ENCODE data around the gene CA5A.
"Not testable (repeated sequence)": the region's sequence is repeated elsewhere in the genome, so short reads cannot be mapped to it uniquely, and the experiment has no call there.

Gene CA5A

GRCh38 chr16:87897521-87898505 lies 38.5 kb downstream of the CA5A start:
- no peak for FAIRE-seq

GRCh38 chr16:87896924-87897520 lies 39.3 kb downstream of the CA5A start:
- not testable (repeated sequence) for FAIRE-seq; DNase-seq (ENCODE audit: insufficient read length, low spot score)

More at GRCh38 chr16:87897521-87898505, 38.5 kb downstream of the CA5A start:
- DNase-seq (ENCODE audit: insufficient read length, low spot score) = no peak
- TF ChIP-seq, protein P1, sequence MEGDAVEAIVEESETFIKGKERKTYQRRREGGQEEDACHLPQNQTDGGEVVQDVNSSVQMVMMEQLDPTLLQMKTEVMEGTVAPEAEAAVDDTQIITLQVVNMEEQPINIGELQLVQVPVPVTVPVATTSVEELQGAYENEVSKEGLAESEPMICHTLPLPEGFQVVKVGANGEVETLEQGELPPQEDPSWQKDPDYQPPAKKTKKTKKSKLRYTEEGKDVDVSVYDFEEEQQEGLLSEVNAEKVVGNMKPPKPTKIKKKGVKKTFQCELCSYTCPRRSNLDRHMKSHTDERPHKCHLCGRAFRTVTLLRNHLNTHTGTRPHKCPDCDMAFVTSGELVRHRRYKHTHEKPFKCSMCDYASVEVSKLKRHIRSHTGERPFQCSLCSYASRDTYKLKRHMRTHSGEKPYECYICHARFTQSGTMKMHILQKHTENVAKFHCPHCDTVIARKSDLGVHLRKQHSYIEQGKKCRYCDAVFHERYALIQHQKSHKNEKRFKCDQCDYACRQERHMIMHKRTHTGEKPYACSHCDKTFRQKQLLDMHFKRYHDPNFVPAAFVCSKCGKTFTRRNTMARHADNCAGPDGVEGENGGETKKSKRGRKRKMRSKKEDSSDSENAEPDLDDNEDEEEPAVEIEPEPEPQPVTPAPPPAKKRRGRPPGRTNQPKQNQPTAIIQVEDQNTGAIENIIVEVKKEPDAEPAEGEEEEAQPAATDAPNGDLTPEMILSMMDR (IDR thresholded peaks at IDR 0.05; ENCODE audit: insufficient read depth, missing control alignments) = no peak

- DNase-seq (ENCODE audit: insufficient read length, low spot score); FAIRE-seq: not testable (repeated sequence)
Observed at GRCh38 chr16:87896176-87896890, 40.0 kb downstream of the CA5A start.

DNA sequence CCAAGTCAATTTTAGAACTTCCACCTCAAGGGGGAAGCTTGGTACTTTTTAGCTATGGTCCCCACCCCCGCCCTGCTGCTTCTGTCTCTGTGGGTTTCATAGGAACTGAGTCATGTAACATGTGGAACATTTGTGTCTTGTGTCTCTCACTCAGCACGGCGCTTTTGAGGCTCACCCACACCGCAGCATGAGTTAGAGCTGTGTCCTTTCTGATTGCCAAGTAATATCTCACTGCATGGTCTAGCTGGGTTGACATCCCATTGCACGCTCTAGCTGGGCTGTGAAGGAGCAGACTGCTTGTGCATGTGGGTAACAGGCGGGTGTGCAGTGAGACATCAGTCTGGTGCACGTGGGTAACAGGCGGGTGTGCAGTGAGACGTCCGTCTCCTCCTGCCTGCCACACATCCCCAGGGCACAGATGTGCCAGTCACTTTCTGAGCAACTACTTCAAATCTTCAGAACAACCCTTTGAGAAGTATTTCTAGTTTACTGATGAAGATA lies 40.6 kb downstream of the CA5A start:
- FAIRE-seq (no peak), DNase-seq (ENCODE audit: insufficient read length, low spot score) (no peak)
- TF ChIP-seq, protein P1 (IDR thresholded peaks at IDR 0.05; ENCODE audit: insufficient read depth, missing control alignments) = no peak

DNA sequence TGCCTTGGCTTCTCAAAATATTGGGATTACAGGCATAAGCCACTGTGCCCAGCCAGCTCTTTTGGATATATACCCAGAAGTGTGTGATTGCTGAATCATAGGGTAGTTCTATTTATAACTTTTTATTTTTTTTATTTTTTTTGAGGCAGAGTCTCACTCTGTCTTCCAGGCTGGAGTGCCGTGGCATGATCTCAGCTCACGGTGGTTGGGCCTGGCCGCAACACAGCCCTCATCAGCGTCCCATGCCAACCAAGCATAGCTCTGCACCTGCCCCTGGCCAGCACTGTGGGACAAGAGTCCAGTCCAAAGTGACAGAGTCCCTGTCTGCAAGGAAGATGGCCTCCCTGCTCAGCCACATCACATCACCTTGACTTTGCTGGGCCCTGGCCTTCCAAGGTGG lies 42.3 kb downstream of the CA5A start:
- DNase-seq (ENCODE audit: insufficient read length, low spot score); FAIRE-seq: not testable (repeated sequence)

DNA sequence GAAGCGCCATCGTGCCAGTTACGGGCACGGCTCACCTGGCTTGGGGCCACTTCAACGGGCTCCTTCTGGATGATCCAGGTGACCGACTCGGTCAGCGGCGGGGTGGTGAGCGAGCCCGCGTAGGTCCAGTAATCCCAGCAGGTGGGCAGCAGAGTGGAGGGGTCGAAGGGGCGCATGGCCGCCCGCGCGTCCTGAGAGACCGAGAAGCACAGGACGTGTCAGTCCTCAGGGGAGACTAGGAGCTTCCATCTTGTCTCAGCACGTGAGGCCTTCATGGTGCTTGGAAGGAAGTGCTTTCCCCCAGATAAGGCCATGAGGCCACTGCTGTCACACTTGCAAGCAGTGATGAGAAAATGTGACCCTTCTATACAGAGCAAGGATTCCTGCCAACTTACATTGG lies 44.6 kb downstream of the CA5A start:
- DNase-seq (ENCODE audit: insufficient read length, low spot score) = no peak
- TF ChIP-seq, protein P1 (IDR thresholded peaks at IDR 0.05; ENCODE audit: insufficient read depth, missing control alignments) = no peak
- no peak for FAIRE-seq

DNA sequence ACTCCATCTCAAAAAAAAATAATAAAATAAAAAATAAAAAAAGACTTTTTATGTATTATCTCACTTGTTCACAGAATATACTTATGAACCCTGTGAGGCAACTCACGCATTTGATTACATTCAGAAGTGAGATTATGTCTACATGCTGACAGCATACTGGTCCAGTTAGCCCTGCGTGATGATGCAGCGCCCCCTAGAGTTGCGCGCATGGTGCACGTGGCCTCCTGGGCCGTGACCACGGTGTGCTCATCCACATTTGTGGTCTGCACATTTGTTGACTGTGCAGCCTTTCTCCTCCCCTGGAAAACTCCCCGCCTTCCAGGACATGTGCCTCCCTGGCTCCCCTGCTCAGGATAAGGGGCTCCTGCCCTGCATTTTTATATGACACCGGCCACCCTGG lies 46.6 kb downstream of the CA5A start:
- FAIRE-seq; DNase-seq (ENCODE audit: insufficient read length, low spot score): not testable (repeated sequence)
- TF ChIP-seq, protein P1 (IDR thresholded peaks at IDR 0.05; ENCODE audit: insufficient read depth, missing control alignments) = peak; percentile 11

DNA sequence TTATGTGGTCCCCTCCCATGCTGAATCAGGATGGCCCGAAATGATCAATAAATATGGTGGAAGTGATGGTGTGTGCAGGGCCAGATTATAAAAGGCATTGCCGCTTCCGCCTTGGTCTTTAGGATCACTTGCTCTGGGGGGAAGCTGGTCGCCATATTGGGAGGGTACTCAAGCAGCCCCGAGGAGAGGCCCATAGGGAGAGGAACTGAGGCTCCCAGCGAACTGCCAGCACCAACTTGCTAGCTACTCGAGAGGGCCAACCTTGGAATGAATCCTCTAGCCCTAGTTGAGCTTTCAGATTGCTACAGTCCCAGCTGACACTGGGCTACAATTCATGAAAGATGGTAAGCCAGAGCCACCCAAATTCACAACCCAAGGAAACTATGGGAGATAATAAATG lies 48.0 kb downstream of the CA5A start:
- DNase-seq (ENCODE audit: insufficient read length, low spot score); FAIRE-seq: not testable (repeated sequence)

DNA sequence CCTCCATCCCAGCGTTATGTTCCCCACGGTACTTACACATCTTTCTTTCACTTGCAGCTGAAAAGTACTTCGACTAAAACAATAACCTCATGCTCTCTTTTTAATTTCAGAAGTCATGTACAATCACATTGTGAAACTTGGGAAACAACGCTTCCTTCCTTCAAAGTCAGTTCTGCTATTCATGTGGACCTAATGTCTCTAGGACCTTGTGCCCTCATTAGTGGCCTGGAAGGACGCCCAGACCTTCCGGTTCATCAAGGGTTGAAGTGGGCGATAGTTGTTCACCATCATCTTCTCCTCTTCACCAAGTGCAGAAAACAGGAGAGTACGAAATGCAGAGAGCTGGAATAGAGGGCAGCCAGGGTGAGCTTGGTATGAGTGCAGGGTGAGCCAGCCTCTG lies 48.4 kb downstream of the CA5A start:
- not testable (repeated sequence) for DNase-seq (ENCODE audit: insufficient read length, low spot score); FAIRE-seq

- not testable (repeated sequence) for FAIRE-seq; DNase-seq (ENCODE audit: insufficient read length, low spot score)
Observed at GRCh38 chr16:87885371-87885967, 50.9 kb downstream of the CA5A start.

All from D721Med (cell line).